Stimulated activated CD4-positive, alpha-beta T cell treated with anti-CD3 and anti-CD28 coated beads, Interleukin-4, amount 100 ng/mL, for 4 hours (primary cell): ENCODE measurements around the gene HOXB1.

Source experiments
- DNase-seq, 2 experiments: peaks; one replicate each; pipeline ENCODE4 v3.0.0-alpha.2; 2020

HOXB1 gene

GRCh38 chr17:48553826-48554225 lies 23.0 kb upstream of the HOXB1 start:
- no peak for DNase-seq

- DNase-seq = no peak
Measured at GRCh38 chr17:48553190-48553547, 22.4 kb upstream of the HOXB1 start.

GRCh38 chr17:48552466-48553189 lies 21.8 kb upstream of the HOXB1 start:
- no peak for DNase-seq

- no peak for DNase-seq
Measured at GRCh38 chr17:48551596-48552465, 21.0 kb upstream of the HOXB1 start.

GRCh38 chr17:48551214-48551555 lies 20.4 kb upstream of the HOXB1 start:
- DNase-seq = no peak

- DNase-seq = no peak
Measured at GRCh38 chr17:48550502-48551213, 19.8 kb upstream of the HOXB1 start.

- no peak for DNase-seq
Measured at GRCh38 chr17:48549914-48550501, 19.2 kb upstream of the HOXB1 start.

GRCh38 chr17:48549281-48549630 lies 18.4 kb upstream of the HOXB1 start:
- no peak for DNase-seq

GRCh38 chr17:48548523-48549280 lies 17.9 kb upstream of the HOXB1 start:
- DNase-seq = no peak

- peak in 1 of 2 experiments; percentile 36 for DNase-seq
Measured at GRCh38 chr17:48547808-48548522, 17.2 kb upstream of the HOXB1 start.

GRCh38 chr17:48546924-48547807 lies 16.4 kb upstream of the HOXB1 start:
- DNase-seq = no peak

GRCh38 chr17:48546137-48546923 lies 15.5 kb upstream of the HOXB1 start:
- DNase-seq = no peak

- no peak for DNase-seq
Measured at GRCh38 chr17:48545539-48545938, 14.7 kb upstream of the HOXB1 start.

- DNase-seq = no peak
Measured at GRCh38 chr17:48545022-48545375, 14.2 kb upstream of the HOXB1 start, which contains the start of gene HOXB2. HOXB2 (minus strand) TSS chr17:48545109; CDS start chr17:48544911, 198 bp downstream.

- DNase-seq = peak; percentile 23 to 33
Measured at GRCh38 chr17:48544349-48545021, 13.7 kb upstream of the HOXB1 start.

- DNase-seq = peak; percentile 32 to 56
Measured at GRCh38 chr17:48543854-48544348, 13.1 kb upstream of the HOXB1 start.

GRCh38 chr17:48543107-48543853 lies 12.5 kb upstream of the HOXB1 start:
- peak; percentile 33 to 53 for DNase-seq

GRCh38 chr17:48542698-48543106 lies 11.9 kb upstream of the HOXB1 start:
- DNase-seq = no peak
